Measurements from ENCODE around the gene TMEM250.

- TF ChIP-seq CTCF (IDR thresholded peaks at IDR 0.05) (no peak), POLR2AphosphoS5 (IDR thresholded peaks at IDR 0.05; ENCODE audit: insufficient read depth in 1 of 2, low read depth in 1 of 2) (no peak), POLR2A (IDR thresholded peaks at IDR 0.05) (no peak)
Measured at GRCh38 chr9:136081826-136082495, 36.7 kb downstream of the TMEM250 start.
